Measurements from ENCODE around the gene METTL26. TPM values are rescaled to one million over a fixed set of nuclear protein-coding genes. Genes with fewer than 3 reads are reported as not detected.
A peak's percentile ranks its signal among the peaks of the same experiment; 100 is the strongest.

The METTL26 gene
- total and polyA plus RNA-seq, 10 of the 15 experiments (the other 5 are each of a cell fraction or from before 2014, with no cell fraction given): 5.4 to 163 (median 79.3) TPM

DNA sequence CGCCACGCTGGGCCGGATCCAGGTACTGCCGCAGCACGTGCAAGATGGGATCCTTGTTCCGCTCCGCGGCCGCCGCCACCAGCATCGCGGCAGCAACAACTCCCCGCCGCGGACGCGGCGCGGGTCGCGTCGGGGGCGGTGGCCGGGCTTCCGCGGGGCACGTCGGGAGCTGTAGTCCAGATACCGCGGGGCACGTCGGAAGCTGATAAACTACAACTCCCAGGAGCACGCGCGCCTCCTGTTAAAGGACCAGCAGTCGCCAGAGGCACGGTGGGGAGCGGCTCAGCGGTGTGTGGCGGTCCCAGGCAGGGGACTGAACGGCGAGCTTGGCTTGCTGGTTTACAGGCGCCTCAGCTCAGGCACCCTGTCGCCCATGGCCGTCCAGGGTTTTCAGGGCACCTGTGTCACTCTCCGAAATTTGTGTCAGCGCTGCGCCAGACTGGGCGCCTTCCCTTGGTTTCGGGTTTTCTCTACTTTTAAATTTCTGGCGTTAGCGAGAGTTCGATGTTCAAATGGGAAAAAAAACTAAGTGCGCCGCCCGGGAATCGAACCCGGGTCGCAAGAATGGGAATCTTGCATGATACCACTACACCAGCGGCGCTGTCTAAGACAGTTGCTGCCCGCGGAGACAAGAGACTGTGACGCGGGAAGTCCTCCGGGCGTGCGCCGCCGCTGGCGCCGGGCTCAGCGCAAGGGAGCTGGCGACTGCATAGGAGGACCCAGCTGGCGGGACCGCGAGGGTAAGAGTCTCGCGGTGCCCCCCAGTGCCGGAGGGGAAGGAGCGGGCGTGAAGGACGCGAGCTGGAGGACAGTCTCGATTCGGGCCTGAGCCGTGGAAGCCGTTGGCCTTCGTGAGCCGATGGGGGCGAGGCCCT is at the start of gene METTL26 (continued):
- TF ChIP-seq, protein P1, sequence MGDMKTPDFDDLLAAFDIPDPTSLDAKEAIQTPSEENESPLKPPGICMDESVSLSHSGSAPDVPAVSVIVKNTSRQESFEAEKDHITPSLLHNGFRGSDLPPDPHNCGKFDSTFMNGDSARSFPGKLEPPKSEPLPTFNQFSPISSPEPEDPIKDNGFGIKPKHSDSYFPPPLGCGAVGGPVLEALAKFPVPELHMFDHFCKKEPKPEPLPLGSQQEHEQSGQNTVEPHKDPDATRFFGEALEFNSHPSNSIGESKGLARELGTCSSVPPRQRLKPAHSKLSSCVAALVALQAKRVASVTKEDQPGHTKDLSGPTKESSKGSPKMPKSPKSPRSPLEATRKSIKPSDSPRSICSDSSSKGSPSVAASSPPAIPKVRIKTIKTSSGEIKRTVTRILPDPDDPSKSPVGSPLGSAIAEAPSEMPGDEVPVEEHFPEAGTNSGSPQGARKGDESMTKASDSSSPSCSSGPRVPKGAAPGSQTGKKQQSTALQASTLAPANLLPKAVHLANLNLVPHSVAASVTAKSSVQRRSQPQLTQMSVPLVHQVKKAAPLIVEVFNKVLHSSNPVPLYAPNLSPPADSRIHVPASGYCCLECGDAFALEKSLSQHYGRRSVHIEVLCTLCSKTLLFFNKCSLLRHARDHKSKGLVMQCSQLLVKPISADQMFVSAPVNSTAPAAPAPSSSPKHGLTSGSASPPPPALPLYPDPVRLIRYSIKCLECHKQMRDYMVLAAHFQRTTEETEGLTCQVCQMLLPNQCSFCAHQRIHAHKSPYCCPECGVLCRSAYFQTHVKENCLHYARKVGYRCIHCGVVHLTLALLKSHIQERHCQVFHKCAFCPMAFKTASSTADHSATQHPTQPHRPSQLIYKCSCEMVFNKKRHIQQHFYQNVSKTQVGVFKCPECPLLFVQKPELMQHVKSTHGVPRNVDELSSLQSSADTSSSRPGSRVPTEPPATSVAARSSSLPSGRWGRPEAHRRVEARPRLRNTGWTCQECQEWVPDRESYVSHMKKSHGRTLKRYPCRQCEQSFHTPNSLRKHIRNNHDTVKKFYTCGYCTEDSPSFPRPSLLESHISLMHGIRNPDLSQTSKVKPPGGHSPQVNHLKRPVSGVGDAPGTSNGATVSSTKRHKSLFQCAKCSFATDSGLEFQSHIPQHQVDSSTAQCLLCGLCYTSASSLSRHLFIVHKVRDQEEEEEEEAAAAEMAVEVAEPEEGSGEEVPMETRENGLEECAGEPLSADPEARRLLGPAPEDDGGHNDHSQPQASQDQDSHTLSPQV (IDR thresholded peaks at IDR 0.05): no peak
- TF ChIP-seq JUND (IDR thresholded peaks at IDR 0.05; ENCODE audit: low read depth, low read length) (no peak), GATAD2B (conservative IDR thresholded peaks at IDR 0.05; ENCODE audit: low read depth) (peak; percentile 14; the same call in 1 of the 2 replicates), SIX5 (IDR thresholded peaks at IDR 0.05; ENCODE audit: low read depth, low read length, severe bottlenecking) (peak; percentile 95), NFIC (IDR thresholded peaks at IDR 0.05; ENCODE audit: low read depth, low read length) (no peak), CBFB (IDR thresholded peaks at IDR 0.05; ENCODE audit: low read depth) (peak; percentile 64; the same call in 1 of the 2 replicates), HDAC6 (IDR thresholded peaks at IDR 0.05; ENCODE audit: unreplicated experiment) (no peak), HDGF (IDR thresholded peaks at IDR 0.05) (no peak; the same call in 1 of the 2 replicates), PAX5 (IDR thresholded peaks at IDR 0.05; ENCODE audit: borderline replicate concordance, low read depth, low read length) (peak; percentile 81; the same call in 1 of the 2 replicates), NFYA (IDR thresholded peaks at IDR 0.05; ENCODE audit: borderline replicate concordance, low read depth, low read length) (no peak), RB1 (IDR thresholded peaks at IDR 0.05; ENCODE audit: borderline replicate concordance) (peak; percentile 61; the same call in 1 of the 2 replicates), CEBPB (IDR thresholded peaks at IDR 0.05; ENCODE audit: borderline replicate concordance in 1 of 2, low read depth in 2 of 2, low read length in 2 of 2) (no peak), NFXL1 (IDR thresholded peaks at IDR 0.05; ENCODE audit: borderline replicate concordance) (no peak), TCF12 (IDR thresholded peaks at IDR 0.05; ENCODE audit: low read depth, low read length) (no peak; the same call in 1 of the 2 replicates), IRF4 (IDR thresholded peaks at IDR 0.05; ENCODE audit: low read depth, low read length) (no peak)
- TF ChIP-seq, protein P2, sequence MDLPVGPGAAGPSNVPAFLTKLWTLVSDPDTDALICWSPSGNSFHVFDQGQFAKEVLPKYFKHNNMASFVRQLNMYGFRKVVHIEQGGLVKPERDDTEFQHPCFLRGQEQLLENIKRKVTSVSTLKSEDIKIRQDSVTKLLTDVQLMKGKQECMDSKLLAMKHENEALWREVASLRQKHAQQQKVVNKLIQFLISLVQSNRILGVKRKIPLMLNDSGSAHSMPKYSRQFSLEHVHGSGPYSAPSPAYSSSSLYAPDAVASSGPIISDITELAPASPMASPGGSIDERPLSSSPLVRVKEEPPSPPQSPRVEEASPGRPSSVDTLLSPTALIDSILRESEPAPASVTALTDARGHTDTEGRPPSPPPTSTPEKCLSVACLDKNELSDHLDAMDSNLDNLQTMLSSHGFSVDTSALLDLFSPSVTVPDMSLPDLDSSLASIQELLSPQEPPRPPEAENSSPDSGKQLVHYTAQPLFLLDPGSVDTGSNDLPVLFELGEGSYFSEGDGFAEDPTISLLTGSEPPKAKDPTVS (IDR thresholded peaks at IDR 0.05; ENCODE audit: low read depth, low read length): no peak
- TF ChIP-seq, protein P3, sequence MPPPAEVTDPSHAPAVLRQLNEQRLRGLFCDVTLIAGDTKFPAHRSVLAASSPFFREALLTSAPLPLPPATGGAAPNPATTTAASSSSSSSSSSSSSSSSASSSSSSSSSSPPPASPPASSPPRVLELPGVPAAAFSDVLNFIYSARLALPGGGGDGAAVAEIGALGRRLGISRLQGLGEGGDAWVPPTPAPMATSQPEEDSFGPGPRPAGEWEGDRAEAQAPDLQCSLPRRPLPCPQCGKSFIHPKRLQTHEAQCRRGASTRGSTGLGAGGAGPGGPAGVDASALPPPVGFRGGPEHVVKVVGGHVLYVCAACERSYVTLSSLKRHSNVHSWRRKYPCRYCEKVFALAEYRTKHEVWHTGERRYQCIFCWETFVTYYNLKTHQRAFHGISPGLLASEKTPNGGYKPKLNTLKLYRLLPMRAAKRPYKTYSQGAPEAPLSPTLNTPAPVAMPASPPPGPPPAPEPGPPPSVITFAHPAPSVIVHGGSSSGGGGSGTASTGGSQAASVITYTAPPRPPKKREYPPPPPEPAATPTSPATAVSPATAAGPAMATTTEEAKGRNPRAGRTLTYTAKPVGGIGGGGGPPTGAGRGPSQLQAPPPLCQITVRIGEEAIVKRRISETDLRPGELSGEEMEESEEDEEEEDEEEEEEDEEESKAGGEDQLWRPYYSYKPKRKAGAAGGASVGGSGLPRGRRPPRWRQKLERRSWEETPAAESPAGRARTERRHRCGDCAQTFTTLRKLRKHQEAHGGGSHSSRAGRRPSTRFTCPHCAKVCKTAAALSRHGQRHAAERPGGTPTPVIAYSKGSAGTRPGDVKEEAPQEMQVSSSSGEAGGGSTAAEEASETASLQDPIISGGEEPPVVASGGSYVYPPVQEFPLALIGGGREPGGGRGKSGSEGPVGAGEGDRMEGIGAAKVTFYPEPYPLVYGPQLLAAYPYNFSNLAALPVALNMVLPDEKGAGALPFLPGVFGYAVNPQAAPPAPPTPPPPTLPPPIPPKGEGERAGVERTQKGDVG (CRISPR knock-in tag; IDR thresholded peaks at IDR 0.05): no peak
- TF ChIP-seq, protein P4, sequence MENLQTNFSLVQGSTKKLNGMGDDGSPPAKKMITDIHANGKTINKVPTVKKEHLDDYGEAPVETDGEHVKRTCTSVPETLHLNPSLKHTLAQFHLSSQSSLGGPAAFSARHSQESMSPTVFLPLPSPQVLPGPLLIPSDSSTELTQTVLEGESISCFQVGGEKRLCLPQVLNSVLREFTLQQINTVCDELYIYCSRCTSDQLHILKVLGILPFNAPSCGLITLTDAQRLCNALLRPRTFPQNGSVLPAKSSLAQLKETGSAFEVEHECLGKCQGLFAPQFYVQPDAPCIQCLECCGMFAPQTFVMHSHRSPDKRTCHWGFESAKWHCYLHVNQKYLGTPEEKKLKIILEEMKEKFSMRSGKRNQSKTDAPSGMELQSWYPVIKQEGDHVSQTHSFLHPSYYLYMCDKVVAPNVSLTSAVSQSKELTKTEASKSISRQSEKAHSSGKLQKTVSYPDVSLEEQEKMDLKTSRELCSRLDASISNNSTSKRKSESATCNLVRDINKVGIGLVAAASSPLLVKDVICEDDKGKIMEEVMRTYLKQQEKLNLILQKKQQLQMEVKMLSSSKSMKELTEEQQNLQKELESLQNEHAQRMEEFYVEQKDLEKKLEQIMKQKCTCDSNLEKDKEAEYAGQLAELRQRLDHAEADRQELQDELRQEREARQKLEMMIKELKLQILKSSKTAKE (IDR thresholded peaks at IDR 0.05; ENCODE audit: low read depth, poor library complexity, severe bottlenecking): peak; percentile 81

Data from GM12878 (cell line).